AG10803 (cell line): ENCODE results near the gene UBA3.

Experiments used
- DNase-seq: peaks from one replicate; pipeline ENCODE4 v3.0.0; 2010; ENCODE audit warnings: low read depth
- H3K4me3 ChIP-seq: 2 replicates; pipeline ENCODE4 v1.5.1; 2011; ENCODE audit warnings: mild to moderate bottlenecking, low read length, control low read depth
- TF ChIP-seq, protein P1 (sequence below): conservative IDR thresholded peaks from 2 replicates; pipeline ENCODE4 v1.5.1; 2011; ENCODE audit warnings: mild to moderate bottlenecking, low read length, control low read depth, inconsistent platforms

The UBA3 gene

DNA sequence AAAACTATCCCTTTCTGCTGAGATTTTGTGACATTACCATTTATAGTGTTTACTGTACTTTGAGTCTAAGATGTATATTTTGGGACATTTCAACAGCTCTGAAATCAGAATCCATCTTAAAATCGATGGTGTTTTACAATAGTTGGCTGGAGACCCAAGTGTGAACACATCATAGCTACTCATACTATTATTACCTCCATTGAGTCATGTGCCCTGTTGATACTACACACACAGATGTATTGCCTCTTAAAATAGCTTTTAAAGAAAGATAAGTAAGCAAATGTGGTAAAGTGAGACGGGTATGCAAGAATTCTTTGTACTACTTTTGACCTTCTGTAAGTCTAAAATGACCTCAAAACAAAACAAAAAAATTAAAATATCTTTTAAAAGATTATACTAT, 35.6 kb upstream of the UBA3 start:
- peak; percentile 13 for DNase-seq
- TF ChIP-seq, protein P1, sequence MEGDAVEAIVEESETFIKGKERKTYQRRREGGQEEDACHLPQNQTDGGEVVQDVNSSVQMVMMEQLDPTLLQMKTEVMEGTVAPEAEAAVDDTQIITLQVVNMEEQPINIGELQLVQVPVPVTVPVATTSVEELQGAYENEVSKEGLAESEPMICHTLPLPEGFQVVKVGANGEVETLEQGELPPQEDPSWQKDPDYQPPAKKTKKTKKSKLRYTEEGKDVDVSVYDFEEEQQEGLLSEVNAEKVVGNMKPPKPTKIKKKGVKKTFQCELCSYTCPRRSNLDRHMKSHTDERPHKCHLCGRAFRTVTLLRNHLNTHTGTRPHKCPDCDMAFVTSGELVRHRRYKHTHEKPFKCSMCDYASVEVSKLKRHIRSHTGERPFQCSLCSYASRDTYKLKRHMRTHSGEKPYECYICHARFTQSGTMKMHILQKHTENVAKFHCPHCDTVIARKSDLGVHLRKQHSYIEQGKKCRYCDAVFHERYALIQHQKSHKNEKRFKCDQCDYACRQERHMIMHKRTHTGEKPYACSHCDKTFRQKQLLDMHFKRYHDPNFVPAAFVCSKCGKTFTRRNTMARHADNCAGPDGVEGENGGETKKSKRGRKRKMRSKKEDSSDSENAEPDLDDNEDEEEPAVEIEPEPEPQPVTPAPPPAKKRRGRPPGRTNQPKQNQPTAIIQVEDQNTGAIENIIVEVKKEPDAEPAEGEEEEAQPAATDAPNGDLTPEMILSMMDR, result no peak
- H3K4me3 ChIP-seq, result no peak overlapping the region

DNA sequence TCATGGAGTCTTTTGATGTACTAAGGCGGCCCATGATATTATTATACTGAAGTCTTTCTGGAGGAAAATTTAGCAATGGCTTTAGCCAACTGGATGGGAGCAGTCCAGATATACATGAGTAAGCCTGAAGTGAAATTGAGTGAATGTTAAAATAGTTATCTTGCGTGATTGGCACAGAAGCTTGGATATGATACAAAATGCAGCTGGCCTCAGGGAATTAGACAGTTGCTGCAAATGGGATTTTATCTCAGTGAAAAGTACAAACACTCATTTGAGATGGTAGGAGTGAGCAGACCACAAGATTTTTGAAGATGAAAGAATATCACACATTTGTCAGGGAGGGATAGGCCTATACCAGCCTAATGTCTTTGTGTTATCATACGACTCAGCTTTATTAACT, 33.4 kb upstream of the UBA3 start:
- TF ChIP-seq, protein P1, result no peak
- DNase-seq, result no peak
- H3K4me3 ChIP-seq, result no peak overlapping the region

DNA sequence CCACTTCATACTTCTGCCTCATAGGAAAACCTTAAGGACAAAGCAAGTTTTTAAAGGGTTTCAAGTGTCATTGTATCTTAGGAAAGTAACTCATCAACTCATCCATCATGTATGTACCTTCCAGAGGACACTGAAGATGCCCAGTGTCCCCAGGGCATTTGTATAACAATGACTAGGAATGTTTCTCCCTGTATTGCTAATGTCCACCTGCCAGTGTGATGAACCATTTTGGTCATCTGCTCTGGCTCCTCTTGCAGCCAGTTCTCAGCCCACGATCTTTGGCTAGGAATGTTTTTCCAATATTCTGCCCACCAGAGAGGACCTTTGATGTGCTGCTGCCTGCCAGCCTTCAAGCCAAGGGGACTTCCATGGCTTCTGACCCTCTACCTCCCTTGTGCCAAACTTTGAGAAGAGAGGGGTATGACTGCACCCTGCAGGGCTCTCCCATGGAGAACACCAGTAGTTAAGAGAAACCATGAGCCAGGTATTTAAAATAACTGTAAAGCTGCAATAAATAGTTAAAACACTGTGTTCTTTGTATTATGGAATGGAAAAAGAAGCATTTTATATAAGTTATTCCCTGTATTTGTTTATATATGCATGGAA, 30.9 kb upstream of the UBA3 start:
- TF ChIP-seq, protein P1, result no peak
- H3K4me3 ChIP-seq, result no peak overlapping the region
- no peak for DNase-seq

DNA sequence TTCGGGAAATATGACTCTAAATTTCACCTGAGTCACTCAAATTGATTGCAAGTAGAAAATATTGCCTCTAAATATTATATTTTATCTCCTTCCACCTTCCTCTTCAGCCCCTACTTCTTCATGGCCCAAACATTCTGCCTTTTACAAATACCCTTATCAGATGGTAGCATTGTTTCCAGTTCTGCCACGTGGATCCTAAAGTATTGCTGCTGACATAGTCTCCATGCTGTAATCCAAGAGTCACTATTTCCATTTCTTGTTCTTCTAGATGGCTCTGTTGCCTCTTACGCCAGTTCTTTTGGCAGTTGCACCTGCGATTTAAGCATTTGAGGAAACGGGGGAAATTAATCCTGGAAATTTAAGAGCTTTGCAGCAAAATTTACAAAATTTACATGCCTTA, 28.6 kb upstream of the UBA3 start:
- no peak overlapping the region for H3K4me3 ChIP-seq
- DNase-seq, result no peak
- TF ChIP-seq, protein P1, result no peak

DNA sequence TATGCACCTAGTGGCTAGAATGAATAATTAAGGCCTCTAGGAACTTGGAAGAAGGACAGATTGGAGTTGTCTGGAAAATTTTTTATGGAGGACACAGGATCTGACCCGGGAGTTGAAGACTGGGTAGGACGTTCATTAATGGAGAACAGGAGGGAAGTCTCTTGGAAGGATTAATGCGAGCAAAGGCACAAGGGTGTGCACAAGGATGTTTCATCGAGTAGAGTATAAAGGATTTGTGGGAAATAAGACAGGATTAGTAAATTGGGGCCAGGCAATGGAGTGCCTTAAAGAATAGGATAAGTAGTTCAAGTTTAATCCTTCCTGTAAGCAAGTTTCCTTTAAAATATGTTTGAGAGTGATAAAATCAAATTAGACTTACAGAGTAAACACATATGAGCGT, 27.7 kb upstream of the UBA3 start:
- no peak for DNase-seq
- H3K4me3 ChIP-seq, result no peak overlapping the region
- TF ChIP-seq, protein P1, result no peak

DNA sequence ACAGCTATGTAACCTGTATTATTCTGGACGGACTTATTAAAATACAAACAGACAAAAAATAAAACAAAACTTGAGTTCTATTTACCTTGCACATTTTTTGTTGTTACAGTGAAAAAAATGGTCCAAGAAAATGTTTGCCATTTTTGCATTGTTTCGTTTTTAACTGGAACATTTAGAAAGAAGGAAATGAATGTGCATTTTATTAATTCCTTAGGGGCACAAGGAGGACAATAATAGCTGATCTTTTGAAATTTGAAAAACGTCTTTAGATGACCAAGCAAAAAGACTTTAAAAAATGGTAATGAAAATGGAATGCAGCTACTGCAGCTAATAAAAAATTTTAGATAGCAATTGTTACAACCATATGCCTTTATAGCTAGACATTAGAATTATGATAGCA, 25.2 kb upstream of the UBA3 start:
- DNase-seq, result peak; percentile 35
- H3K4me3 ChIP-seq, result no peak overlapping the region
- TF ChIP-seq, protein P1, result no peak

DNA sequence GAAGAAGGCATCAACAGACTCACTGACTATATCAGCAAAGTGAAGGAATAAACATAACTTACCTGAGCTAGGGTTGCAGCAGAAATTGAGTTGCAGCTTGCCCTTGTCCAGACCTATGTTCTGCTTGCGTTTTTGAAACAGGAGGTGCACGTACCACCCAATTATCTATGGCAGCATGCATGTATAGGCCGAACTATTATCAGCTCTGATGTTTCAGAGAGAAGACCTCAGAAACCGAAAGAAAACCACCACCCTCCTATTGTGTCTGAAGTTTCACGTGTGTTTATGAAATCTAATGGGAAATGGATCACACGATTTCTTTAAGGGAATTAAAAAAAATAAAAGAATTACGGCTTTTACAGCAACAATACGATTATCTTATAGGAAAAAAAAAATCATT, 24.4 kb upstream of the UBA3 start:
- no peak overlapping the region for H3K4me3 ChIP-seq
- TF ChIP-seq, protein P1, result no peak
- no peak for DNase-seq
